A204.1 (cell line): ENCODE measurements around the gene MLH3.

Source experiments
- FAIRE-seq: peaks from 2 replicates; lab custom pipeline; 2012; peaks lifted over from hg19 to GRCh38; lab: Jason Lieb, UNC

MLH3 gene

GRCh38 chr14:74964787-74965485, 86.3 kb downstream of the MLH3 start:
- FAIRE-seq, result no peak
